ENCODE measurements around the gene RHOJ. TPM values are rescaled to one million over a fixed set of nuclear protein-coding genes. Genes with fewer than 3 reads are reported as not detected.

The RHOJ gene
- total RNA-seq, 2 experiments from 2014 or later, result not detected

DNA sequence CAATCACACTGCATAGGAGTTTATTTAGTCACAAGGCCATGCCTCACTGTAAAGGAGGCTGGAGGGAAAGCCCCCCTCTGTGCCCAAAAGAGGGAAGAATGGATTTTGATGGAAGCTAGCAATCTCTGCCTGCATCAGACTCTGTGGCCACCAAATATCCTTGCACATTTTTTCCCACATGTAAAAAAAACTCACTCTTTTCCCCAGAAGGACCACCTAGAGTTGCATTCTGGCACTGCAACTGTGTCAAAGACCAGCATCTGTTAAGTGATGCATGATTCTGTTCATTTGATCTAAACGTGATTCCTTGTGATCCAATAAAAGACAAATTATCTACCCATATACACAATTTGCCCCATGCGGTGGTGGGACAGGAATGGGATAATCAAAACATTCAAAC, 8.0 kb downstream of the RHOJ start:
- H3K36me3 Mint-ChIP-seq (ENCODE audit: low read depth), result no peaks in the 10 kb centered on the region
- ChIA-PET POLR2A (no interaction called here), CTCF (no interaction called here)
- no peak for DNase-seq
- peaks cover 9% of the 10 kb centered on the region for H3K27me3 Mint-ChIP-seq (ENCODE audit: low read depth)
- H3K9me3 Mint-ChIP-seq (ENCODE audit: insufficient read depth), result no peaks in the 10 kb centered on the region
- no peak for ATAC-seq
- H3K4me1 Mint-ChIP-seq (ENCODE audit: low read depth), result no peaks in the 10 kb centered on the region
- H3K27ac Mint-ChIP-seq, result no peak overlapping the region
- H3K4me3 Mint-ChIP-seq, result no peak overlapping the region

DNA sequence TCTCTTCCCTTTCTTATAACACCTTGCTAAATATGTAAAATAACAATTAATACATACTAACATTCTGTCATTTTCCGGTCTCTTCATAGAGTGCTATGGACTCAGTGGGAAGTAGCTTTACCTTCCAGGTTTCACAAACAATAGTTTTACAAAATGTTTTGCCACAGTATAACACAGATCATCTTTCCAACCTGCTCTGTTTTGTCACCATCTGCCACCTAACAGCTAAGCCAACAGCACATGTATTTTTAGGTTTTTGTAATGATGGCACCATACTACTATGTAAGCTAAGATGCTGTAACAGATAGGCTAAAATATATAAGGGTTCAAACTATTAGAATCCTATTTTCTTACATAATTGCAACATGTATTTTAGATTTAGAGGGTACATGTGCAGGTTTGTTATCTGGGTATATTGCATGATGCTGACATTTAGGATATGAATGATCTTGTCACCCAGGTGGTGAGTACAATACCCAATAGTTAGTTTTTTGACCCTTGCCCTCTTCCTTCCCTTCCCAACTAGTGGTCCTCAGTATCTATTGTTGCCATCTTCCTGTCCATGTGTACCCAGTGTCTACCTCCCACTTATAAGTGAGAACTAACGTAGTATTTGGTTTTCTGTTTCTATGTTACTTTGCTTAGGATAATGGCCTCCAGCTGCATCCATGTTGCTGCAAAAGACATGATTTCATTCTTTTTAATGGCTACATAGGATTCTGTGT, 8.7 kb downstream of the RHOJ start:
- no peaks in the 10 kb centered on the region for H3K9me3 Mint-ChIP-seq (ENCODE audit: insufficient read depth)
- no peak for ATAC-seq
- ChIA-PET POLR2A (no interaction called here), CTCF (no interaction called here)
- no peak for DNase-seq
- H3K36me3 Mint-ChIP-seq (ENCODE audit: low read depth), result no peaks in the 10 kb centered on the region
- no peak overlapping the region for H3K4me3 Mint-ChIP-seq
- no peaks in the 10 kb centered on the region for H3K4me1 Mint-ChIP-seq (ENCODE audit: low read depth)
- no peak overlapping the region for H3K27ac Mint-ChIP-seq
- peaks cover 9% of the 10 kb centered on the region for H3K27me3 Mint-ChIP-seq (ENCODE audit: low read depth)

DNA sequence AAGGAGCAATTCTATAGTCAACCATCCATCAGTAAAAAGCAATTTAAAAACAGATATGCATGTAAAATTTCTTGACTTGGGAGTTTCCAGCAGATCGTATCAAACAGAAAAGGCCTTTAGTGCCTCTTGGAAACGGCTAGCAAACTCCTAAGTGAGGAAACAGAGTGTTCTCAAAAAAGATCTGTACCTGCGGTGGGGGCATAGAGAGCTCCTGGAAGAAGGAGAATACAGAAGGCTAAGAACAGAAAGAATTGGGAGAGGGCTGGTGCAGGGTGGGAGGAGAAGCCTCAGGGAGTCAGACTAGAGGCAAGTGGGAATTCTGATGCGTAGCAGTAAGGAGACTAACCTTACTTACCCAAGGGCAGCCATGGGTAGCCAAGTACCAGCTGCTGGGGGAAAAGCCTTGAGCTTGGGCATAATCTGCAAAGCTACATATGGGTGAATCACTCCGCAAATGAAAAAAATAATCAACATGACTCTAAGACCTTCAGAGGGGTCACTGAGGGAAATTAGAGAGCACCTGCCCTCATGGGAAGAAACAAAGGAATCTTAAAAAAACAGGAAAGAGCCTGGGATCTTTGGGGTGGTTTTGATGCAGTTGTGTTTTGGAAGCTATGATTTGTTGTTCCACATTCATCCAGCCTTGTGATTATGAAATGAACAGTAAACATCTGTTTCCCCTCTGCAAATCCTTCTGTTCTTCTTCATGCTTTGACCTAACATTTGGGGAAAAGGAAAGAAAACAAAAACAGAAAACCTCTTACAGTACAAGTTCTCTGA, 10.4 kb downstream of the RHOJ start:
- Mint-ChIP-seq H3K9me3 (ENCODE audit: insufficient read depth) (no peaks in the 10 kb centered on the region), H3K4me3 (no peak overlapping the region)
- CTCF ChIA-PET, result no interaction called here

DNA sequence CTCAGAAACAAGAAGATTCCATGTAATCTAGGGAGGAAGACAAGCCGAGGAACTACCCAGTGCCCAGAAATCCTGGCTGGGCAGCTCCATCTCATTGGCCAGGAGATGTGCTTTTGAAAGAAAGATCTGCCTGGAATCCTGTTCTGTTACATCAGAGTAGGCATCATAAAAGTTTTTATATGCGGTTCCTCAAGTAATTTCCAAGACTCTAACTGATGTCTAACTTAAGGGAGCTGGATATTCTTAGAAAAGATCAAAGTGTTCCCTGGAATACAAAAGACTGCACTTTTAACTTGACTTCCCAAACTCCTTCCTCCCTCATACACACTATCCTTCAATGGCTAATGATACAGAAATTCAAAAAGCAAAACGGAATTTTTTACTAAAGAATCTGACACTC, 16.3 kb downstream of the RHOJ start:
- no peak overlapping the region for H3K4me3 Mint-ChIP-seq
- ATAC-seq, result no peak
- no peaks in the 10 kb centered on the region for H3K9me3 Mint-ChIP-seq (ENCODE audit: insufficient read depth)
- POLR2A ChIA-PET, result no interaction called here
- no peaks in the 10 kb centered on the region for H3K4me1 Mint-ChIP-seq (ENCODE audit: low read depth)
- DNase-seq, result no peak
- CTCF ChIA-PET, result no interaction called here
- peaks cover 2% of the 10 kb centered on the region for H3K27me3 Mint-ChIP-seq (ENCODE audit: low read depth)
- H3K27ac Mint-ChIP-seq, result no peak overlapping the region
- no peaks in the 10 kb centered on the region for H3K36me3 Mint-ChIP-seq (ENCODE audit: low read depth)

More for the DNA sequence above, 10.4 kb downstream of the RHOJ start:
- Mint-ChIP-seq H3K27me3 (ENCODE audit: low read depth) (peaks cover 11% of the 10 kb centered on the region), H3K27ac (no peak overlapping the region), H3K36me3 (ENCODE audit: low read depth) (no peaks in the 10 kb centered on the region), H3K4me1 (ENCODE audit: low read depth) (no peaks in the 10 kb centered on the region)
- DNase-seq (no peak), ATAC-seq (no peak)
- POLR2A ChIA-PET, result no interaction called here

DNA sequence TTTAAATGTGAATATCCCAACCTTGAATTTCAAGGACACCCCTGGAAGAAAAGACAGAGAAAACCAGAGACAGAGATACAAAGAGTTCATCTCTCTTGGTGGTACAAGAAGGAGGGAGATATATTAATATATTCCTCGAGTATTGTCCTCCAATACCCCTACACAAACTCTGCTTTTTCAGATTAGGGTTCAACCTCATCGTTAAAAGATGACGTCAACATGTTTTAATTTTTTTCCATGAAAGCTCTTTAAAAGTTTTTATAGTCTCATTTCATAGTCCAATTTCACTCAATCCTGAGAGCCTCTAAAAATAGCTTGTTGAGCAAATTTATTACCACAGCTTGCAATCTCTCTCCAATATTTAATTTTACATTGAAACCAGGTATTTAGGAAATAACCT, 19.4 kb downstream of the RHOJ start:
- DNase-seq (no peak), ATAC-seq (no peak)
- ChIA-PET CTCF (no interaction called here), POLR2A (no interaction called here)
- H3K36me3 Mint-ChIP-seq (ENCODE audit: low read depth), result no peaks in the 10 kb centered on the region
- H3K9me3 Mint-ChIP-seq (ENCODE audit: insufficient read depth), result no peaks in the 10 kb centered on the region
- no peak overlapping the region for H3K27ac Mint-ChIP-seq
- no peak overlapping the region for H3K4me3 Mint-ChIP-seq
- no peaks in the 10 kb centered on the region for H3K27me3 Mint-ChIP-seq (ENCODE audit: low read depth)
- H3K4me1 Mint-ChIP-seq (ENCODE audit: low read depth), result no peaks in the 10 kb centered on the region

DNA sequence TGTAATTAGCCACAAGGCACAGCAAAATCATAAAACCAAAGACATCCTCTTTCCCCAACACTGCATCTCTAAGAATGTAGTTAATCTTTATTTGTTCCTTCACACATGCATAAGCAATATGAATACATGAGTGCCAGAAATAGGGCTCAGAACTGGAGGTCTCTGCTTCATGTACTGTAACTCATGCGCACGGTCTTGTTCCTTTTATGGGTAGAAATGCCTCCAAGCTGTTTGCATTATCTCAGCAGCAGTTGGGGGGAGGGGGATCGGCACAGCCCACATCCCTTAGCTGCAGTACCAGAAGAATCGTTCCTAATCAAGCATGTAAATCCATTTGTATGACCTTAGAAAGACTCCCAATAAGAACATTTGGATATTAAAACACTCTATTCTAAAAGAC, 20.0 kb downstream of the RHOJ start:
- H3K27me3 Mint-ChIP-seq (ENCODE audit: low read depth), result no peaks in the 10 kb centered on the region
- ChIA-PET CTCF (no interaction called here), POLR2A (no interaction called here)
- no peak for DNase-seq
- no peak overlapping the region for H3K27ac Mint-ChIP-seq
- H3K4me3 Mint-ChIP-seq, result no peak overlapping the region
- H3K9me3 Mint-ChIP-seq (ENCODE audit: insufficient read depth), result no peaks in the 10 kb centered on the region
- no peaks in the 10 kb centered on the region for H3K36me3 Mint-ChIP-seq (ENCODE audit: low read depth)
- no peak for ATAC-seq
- H3K4me1 Mint-ChIP-seq (ENCODE audit: low read depth), result no peaks in the 10 kb centered on the region

DNA sequence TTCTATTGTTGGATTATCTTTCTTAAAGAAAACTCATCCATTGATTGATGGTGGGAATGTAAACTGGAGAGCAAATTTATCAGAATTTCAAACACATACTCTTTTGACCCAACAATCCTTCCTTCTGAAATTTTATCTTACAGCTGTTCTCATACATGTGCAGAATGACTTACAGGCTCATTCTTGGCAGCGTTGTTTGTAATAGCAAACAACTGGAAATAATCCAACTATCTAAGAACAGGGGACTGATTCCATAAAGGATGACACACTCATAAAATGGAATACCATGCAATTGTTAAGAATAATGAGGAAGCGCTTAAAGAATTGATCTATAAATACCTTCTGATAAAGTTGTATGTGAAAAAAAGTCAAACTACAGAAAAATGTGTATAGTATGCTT, 24.0 kb downstream of the RHOJ start:
- Mint-ChIP-seq H3K27me3 (ENCODE audit: low read depth) (peaks cover 2% of the 10 kb centered on the region), H3K9me3 (ENCODE audit: insufficient read depth) (no peaks in the 10 kb centered on the region), H3K36me3 (ENCODE audit: low read depth) (no peaks in the 10 kb centered on the region), H3K27ac (no peak overlapping the region), H3K4me3 (no peak overlapping the region), H3K4me1 (ENCODE audit: low read depth) (no peaks in the 10 kb centered on the region)
- DNase-seq (no peak), ATAC-seq (no peak)
- ChIA-PET POLR2A (no interaction called here), CTCF (no interaction called here)

DNA sequence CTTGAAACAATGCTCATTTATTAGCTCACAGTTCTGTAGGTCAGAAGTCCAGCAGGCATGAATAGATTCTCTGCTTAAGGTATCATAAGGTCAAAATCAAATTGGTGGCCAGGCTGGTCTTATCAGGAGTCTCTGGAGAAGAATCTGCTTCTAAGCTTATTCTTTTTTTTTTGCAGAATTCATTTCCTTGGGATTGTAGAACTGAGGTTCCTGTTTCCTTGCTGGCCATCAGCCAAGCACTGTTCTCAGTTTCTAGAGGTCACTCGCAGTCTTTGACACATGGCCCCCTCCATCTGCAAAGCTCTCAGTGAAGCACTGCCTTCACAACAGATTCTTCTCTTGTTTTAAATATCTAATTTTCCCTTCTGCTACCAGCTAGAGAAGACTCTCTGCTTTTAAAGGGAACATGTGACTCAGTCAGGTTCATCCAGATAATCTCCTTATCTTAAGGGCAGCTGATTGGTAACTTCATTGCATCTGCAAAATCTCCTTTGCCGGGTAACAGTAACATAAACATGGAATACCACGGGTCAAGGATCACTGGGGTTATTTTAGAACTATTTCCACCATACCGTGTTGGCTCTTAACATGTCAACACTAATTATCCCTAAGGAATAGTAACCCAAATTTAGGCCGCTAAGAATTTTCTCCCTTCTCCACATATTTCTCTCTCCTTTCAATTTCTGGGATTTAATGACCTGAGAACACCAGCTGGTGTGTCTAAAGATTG, 25.3 kb downstream of the RHOJ start:
- Mint-ChIP-seq H3K36me3 (ENCODE audit: low read depth) (no peaks in the 10 kb centered on the region), H3K27ac (no peak overlapping the region), H3K4me1 (ENCODE audit: low read depth) (no peaks in the 10 kb centered on the region), H3K4me3 (no peak overlapping the region), H3K9me3 (ENCODE audit: insufficient read depth) (no peaks in the 10 kb centered on the region), H3K27me3 (ENCODE audit: low read depth) (peaks cover 7% of the 10 kb centered on the region)
- DNase-seq (no peak), ATAC-seq (no peak)
- ChIA-PET POLR2A (no interaction called here), CTCF (no interaction called here)

DNA sequence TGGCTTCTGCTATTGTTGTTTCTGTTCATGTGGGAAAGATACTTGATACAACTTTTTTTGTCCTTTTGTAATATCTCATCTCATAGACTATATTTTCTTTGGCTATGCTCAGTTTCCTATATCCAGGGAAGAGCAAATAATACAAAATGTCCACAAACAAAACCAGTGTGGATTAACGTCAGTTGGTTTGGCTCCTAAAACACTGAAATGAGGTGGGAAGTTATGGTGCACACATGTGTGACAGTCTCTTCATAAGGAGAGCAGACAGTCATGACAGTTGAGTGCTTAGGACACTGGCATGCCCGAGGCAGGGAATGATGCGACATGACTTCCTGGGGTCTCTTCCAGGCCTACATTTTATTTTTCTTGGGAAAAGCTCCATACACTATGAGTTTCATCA, 27.5 kb downstream of the RHOJ start:
- POLR2A ChIA-PET, result no interaction called here
- Mint-ChIP-seq H3K9me3 (ENCODE audit: insufficient read depth) (no peaks in the 10 kb centered on the region), H3K27ac (no peak overlapping the region), H3K4me3 (no peak overlapping the region), H3K27me3 (ENCODE audit: low read depth) (peaks cover 9% of the 10 kb centered on the region), H3K4me1 (ENCODE audit: low read depth) (no peaks in the 10 kb centered on the region), H3K36me3 (ENCODE audit: low read depth) (no peaks in the 10 kb centered on the region)
- DNase-seq, result no peak
- CTCF ChIA-PET, result no interaction called here
- ATAC-seq, result no peak

DNA sequence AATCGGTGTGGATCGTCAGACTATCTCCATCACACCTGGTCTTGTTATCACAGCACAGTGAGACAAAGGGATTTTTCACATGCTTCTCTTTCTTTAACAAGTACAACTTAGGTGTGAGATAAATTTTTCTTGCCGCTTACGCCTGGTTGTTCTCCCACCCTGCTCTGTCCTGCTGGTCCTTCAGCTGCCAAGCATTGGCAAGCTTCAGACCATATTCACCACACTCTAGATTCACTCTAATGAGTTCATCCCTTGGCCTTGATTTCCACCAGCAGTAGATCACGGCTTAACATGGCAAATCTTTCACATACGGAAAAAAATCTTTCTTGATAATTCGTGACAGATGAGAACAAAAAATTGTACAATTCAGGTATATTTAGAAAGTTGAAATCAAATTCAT, 33.5 kb downstream of the RHOJ start:
- H3K27me3 Mint-ChIP-seq (ENCODE audit: low read depth), result peaks cover 12% of the 10 kb centered on the region
- no peak overlapping the region for H3K27ac Mint-ChIP-seq
- H3K4me1 Mint-ChIP-seq (ENCODE audit: low read depth), result no peaks in the 10 kb centered on the region
- no peaks in the 10 kb centered on the region for H3K36me3 Mint-ChIP-seq (ENCODE audit: low read depth)
- DNase-seq (no peak), ATAC-seq (no peak)
- CTCF ChIA-PET, result no interaction called here
- POLR2A ChIA-PET, result no interaction called here
- H3K9me3 Mint-ChIP-seq (ENCODE audit: insufficient read depth), result no peaks in the 10 kb centered on the region
- no peak overlapping the region for H3K4me3 Mint-ChIP-seq

DNA sequence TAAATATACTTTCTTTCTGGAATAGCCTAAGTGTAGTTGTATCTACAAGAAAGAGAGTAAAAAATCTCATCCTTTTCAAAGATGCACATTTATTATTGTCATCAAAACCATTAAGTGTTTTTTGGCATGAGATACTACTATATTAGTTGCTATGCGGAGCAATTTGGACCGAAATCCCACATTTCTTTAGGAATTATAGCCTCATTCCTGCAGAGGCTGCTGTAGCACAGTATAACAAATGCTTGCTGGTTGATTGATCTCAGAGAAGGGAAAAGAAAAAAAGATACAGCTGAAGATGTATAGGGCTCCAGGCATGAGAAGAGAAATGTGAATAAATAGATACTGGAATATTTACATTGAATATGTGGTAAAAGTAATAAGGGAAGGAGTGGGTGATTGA, 36.0 kb downstream of the RHOJ start:
- Mint-ChIP-seq H3K9me3 (ENCODE audit: insufficient read depth) (no peaks in the 10 kb centered on the region), H3K27ac (no peak overlapping the region), H3K4me3 (no peak overlapping the region), H3K27me3 (ENCODE audit: low read depth) (peaks cover 8% of the 10 kb centered on the region), H3K4me1 (ENCODE audit: low read depth) (no peaks in the 10 kb centered on the region), H3K36me3 (ENCODE audit: low read depth) (no peaks in the 10 kb centered on the region)
- DNase-seq (no peak), ATAC-seq (no peak)
- ChIA-PET POLR2A (no interaction called here), CTCF (no interaction called here)

DNA sequence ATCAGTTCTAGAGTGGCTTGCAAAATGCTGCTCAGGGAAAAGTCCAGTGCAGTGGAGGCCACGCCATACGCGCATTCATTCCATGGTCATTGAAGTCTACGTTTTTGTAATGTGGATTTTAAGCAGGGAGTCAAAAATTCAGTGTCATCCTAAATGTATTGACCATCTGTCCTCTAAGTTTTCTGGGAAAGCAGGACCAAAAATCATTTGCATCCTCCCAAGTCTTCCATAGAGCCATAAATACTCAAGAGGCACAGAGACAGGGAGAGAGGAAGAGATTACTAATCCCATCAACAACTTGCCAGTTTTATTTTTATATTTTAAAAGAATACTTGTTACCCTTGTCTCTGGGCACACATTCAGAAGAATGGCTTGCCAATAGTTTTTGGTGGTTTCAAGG, 36.9 kb downstream of the RHOJ start:
- CTCF ChIA-PET, result no interaction called here

More for the DNA sequence above, 36.9 kb downstream of the RHOJ start:
- Mint-ChIP-seq H3K9me3 (ENCODE audit: insufficient read depth) (no peaks in the 10 kb centered on the region), H3K4me1 (ENCODE audit: low read depth) (no peaks in the 10 kb centered on the region), H3K27ac (no peak overlapping the region), H3K36me3 (ENCODE audit: low read depth) (no peaks in the 10 kb centered on the region), H3K27me3 (ENCODE audit: low read depth) (peaks cover 8% of the 10 kb centered on the region), H3K4me3 (no peak overlapping the region)
- POLR2A ChIA-PET, result no interaction called here
- ATAC-seq (no peak), DNase-seq (no peak)

All from activated CD8-positive, alpha-beta T cell treated with anti-CD3 and anti-CD28 coated beads, Interleukin-2, amount 10 ng/mL, durations not matched to agents 7 days and 5 days (primary cell).